Kidney (tissue), 14 donors: ENCODE data around the gene F10. TPM values are rescaled to one million over a fixed set of nuclear protein-coding genes. Genes with fewer than 3 reads are reported as not detected.
A peak's percentile ranks its signal among the peaks of the same experiment; 100 is the strongest.

Experiments
- DNase-seq, 5 donors: peaks; one replicate each; pipeline ENCODE4 v3.0.0-alpha.2; 2013 to 2020
- FAIRE-seq: peaks from 2 replicates; lab custom pipeline; 2012; peaks lifted over from hg19 to GRCh38; lab: Jason Lieb, UNC
- H3K27ac ChIP-seq, 2 donors: one replicate each; pipeline ENCODE4 v1.7.0; 2013; ENCODE audit warnings: low read depth in 2 of 2, low read length in 2 of 2, inconsistent platforms in 1 of 2
- H3K27me3 ChIP-seq: one replicate; pipeline ENCODE4 v1.7.1; 2013; ENCODE audit warnings: low read length, inconsistent platforms; ENCODE audit not compliant: control insufficient read depth, insufficient read depth
- H3K36me3 ChIP-seq, 3 donors: one replicate each; pipeline versions ENCODE4 v1.7.0 to v1.7.1; 2013; ENCODE audit warnings: low read length in 3 of 3, control low read depth in 1 of 3, inconsistent platforms in 1 of 3; ENCODE audit not compliant: insufficient read depth in 3 of 3, control insufficient read depth in 2 of 3
- H3K4me1 ChIP-seq, 3 donors: one replicate each; pipeline versions ENCODE4 v1.7.0 to v1.7.1; 2013; ENCODE audit warnings: low read length in 3 of 3, inconsistent platforms in 1 of 3, low read depth in 1 of 3; ENCODE audit not compliant: control insufficient read depth in 2 of 3, insufficient read depth in 2 of 3
- H3K4me3 ChIP-seq, 3 donors: one replicate each; pipeline versions ENCODE4 v1.7.0 to v1.8.1; 2013; ENCODE audit warnings: low read length in 3 of 3, control low read depth in 1 of 3, inconsistent platforms in 1 of 3
- H3K9ac ChIP-seq, 3 donors: one replicate each; pipeline versions ENCODE4 v1.7.0 to v1.7.1; 2013; ENCODE audit warnings: low read length in 3 of 3, control low read depth in 1 of 3, inconsistent platforms in 1 of 3
- H3K9me3 ChIP-seq, 3 donors: one replicate each; pipeline versions ENCODE4 v1.7.0 to v1.7.1; 2013; ENCODE audit warnings: low read length in 3 of 3, control low read depth in 1 of 3, inconsistent platforms in 1 of 3; ENCODE audit not compliant: control insufficient read depth in 2 of 3, insufficient read depth in 1 of 3
- intact Hi-C: fragments of 100-400 bp; cut with DNase I; formaldehyde crosslinking; loops from one replicate; pipeline ENCODE4 v1.11.1; 2022
- polyA plus RNA-seq: library from polyadenylated mRNA; stranded (reverse); fragments of 350-450 nt; fragmentation: Illumina TruSeq; extraction: RNeasy Lipid Tissue Mini Kit (QIAGEN cat#74804); gene quantifications from one replicate; pipeline ENCODE4 v1.2.3, GENCODE V29; 2014; ENCODE audit warnings: low read depth, low replicate concordance; ENCODE audit not compliant: insufficient read depth
- total RNA-seq: library from RNA; stranded (reverse); fragmentation: NEBNext Ultra II Directional; extraction: Animal tissue kit (Norgen Biotek cat#: 25700); gene quantifications from one replicate; pipeline ENCODE4 v1.2.1, GENCODE V29; 2021
- TF ChIP-seq, protein P1 (sequence below): IDR thresholded peaks from 3 replicates; pipeline ENCODE4 v1.5.1; 2012; ENCODE audit warnings: mild to moderate bottlenecking, moderate library complexity, borderline replicate concordance; ENCODE audit not compliant: insufficient read depth; ENCODE audit errors: extremely low read depth
- donor health status: control.
- donor health status: control.
- donor health status: control.
- donor health status: control.
- donor health status: control.
- donor health status: DM: yes; HTN: yes; CAD: no.
- donor health status: Normal renal cell carcinoma (clear cell type).

F10 gene
- total and polyA plus RNA-seq, 2 donors from 2014 or later: 5.1 to 6.8 TPM

DNA sequence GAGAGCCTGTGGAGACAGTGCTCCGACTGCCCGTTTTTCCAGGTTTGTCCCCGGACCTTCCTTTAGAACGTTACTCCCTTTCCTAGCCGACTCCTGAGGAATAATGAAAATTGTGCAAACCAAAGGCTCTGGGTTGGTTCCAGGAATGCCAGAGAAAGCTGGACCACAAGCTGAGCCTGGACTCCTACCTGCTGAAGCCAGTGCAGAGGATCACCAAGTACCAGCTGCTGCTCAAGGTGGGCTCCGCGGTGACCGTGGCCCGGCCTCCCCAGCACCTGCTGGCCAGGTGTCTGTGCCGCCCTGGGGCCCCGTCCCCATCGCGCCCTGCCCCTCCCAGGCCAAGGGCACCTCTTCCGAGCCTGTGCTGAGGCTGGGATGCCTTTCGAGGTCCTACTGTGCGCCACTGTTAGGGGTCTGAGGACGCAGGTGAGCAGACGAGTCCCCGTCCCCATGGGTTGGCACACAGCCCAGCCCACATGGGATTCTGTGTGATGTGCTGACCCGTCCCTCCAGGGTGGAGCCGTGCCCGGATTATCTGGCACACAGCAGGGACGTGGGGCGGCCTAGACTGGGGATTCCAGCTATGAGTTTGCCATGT is 37.6 kb upstream of the F10 start:
- intact Hi-C loops: no loop called here
- FAIRE-seq (no peak), DNase-seq (peak in 1 of 5 donors; percentile 55)
- Histone ChIP-seq H3K9me3 (no peaks in the 10 kb centered on the region), H3K27me3 (no peaks in the 10 kb centered on the region), H3K4me3 (no peak overlapping the region), H3K36me3 (peaks cover 0 to 25% (median 19%) of the 10 kb centered on the region in 3 donors), H3K27ac (no peak overlapping the region), H3K9ac (no peak overlapping the region), H3K4me1 (no peaks in the 10 kb centered on the region)
- TF ChIP-seq, protein P1, sequence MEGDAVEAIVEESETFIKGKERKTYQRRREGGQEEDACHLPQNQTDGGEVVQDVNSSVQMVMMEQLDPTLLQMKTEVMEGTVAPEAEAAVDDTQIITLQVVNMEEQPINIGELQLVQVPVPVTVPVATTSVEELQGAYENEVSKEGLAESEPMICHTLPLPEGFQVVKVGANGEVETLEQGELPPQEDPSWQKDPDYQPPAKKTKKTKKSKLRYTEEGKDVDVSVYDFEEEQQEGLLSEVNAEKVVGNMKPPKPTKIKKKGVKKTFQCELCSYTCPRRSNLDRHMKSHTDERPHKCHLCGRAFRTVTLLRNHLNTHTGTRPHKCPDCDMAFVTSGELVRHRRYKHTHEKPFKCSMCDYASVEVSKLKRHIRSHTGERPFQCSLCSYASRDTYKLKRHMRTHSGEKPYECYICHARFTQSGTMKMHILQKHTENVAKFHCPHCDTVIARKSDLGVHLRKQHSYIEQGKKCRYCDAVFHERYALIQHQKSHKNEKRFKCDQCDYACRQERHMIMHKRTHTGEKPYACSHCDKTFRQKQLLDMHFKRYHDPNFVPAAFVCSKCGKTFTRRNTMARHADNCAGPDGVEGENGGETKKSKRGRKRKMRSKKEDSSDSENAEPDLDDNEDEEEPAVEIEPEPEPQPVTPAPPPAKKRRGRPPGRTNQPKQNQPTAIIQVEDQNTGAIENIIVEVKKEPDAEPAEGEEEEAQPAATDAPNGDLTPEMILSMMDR: no peak

DNA sequence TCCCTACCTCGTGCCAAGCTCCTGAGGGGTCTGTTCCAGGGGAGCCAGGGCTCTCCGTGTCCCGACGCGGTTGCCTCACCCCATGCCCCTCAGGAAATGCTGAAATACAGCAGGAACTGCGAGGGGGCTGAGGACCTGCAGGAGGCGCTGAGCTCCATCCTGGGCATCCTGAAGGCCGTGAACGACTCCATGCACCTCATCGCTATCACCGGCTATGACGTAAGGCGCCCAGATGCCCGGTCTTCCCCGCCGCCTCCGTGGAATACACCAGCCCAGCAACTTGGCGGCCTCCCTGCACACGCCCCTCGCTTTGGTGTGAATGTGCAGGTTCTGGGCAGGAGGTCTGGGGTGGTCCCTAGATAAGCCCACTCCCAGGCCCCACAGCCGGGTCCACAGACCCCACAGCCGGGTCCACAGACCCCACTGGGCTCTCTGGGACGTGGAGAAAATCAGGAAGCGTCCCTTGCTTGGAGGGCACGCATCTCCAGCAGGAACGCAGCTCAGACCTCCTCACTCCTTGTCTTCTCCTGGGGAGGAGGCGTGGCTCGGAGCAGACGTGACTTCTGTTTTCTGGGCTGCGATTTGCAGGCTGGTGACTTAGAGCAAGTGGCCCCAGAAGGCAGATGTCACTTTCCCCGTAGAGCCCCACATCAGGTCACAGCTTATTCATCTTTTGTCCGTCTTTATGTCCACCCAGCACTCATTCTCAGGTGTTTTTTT is 36.4 kb upstream of the F10 start:
- no peaks in the 10 kb centered on the region for H3K27me3 ChIP-seq
- no peaks in the 10 kb centered on the region for H3K4me1 ChIP-seq
- FAIRE-seq: no peak
- H3K27ac ChIP-seq: no peak overlapping the region
- no peaks in the 10 kb centered on the region for H3K9me3 ChIP-seq
- peak in 1 of 5 donors; percentile 43 for DNase-seq
- H3K4me3 ChIP-seq: no peak overlapping the region
- TF ChIP-seq, protein P1: no peak
- no peak overlapping the region for H3K9ac ChIP-seq
- intact Hi-C loops: no loop called here
- H3K36me3 ChIP-seq: peaks cover 0 to 27% (median 19%) of the 10 kb centered on the region in 3 donors

DNA sequence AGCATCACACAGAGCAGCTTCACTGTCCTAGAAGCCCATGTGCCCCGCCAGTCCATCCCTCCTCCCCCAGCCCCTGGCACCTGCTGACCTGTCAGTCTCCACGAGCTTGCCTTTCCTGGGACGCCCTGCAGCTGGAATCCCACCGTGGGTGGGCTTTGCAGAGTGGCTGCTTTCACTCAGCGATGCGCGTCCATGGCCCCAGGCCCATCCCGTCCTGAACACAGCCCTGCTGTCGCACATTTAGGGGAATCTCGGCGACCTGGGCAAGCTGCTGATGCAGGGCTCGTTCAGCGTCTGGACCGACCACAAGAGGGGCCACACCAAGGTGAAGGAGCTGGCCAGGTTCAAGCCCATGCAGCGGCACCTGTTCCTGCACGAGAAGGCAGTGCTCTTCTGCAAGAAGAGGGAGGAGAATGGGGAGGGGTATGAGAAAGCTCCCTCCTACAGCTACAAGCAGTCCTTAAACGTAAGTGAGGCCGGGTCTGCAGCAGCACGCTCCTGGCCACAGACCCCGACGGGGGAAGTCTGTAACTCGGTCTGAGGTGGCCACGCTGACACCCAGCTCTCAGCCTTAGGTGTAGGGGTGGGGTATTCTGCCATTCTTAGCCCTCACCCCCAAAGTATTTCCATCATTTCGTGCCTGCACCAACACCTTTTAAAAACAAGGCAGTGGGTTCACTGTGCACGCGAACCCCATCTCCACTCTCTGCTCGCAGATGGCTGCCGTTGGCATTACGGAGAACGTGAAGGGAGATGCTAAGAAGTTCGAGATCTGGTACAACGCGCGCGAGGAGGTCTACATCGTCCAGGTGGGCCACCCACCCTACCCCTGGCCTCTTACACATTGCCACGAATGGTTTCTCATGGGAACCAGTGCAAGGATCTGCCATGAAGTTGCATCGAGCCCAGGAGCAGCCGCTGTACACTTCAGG is 35.3 kb upstream of the F10 start:
- Histone ChIP-seq H3K36me3 (peaks cover 0 to 28% (median 16%) of the 10 kb centered on the region in 3 donors), H3K27ac (no peak overlapping the region), H3K4me3 (no peak overlapping the region), H3K9me3 (no peaks in the 10 kb centered on the region), H3K9ac (no peak overlapping the region), H3K4me1 (no peaks in the 10 kb centered on the region), H3K27me3 (no peaks in the 10 kb centered on the region)
- TF ChIP-seq, protein P1: no peak
- DNase-seq (peak in 1 of 5 donors; percentile 53), FAIRE-seq (no peak)
- intact Hi-C loops: no loop called here
